C4-2B (cell line): ENCODE results near the gene UBR4.

Source experiments
- H3K27ac ChIP-seq: fragments of 450-650 bp; 2 replicates; pipeline ENCODE4 v1.5.1; 2017
- CTCF ChIP-seq: fragments of 450-650 bp; conservative IDR thresholded peaks from 2 replicates; pipeline ENCODE4 v1.5.1; 2017; ENCODE audit warnings: mild to moderate bottlenecking
- ZFX ChIP-seq: fragments of 450-650 bp; IDR thresholded peaks from 2 replicates; pipeline ENCODE4 v1.6.1; 2017

The UBR4 gene

GRCh38 chr1:19204446-19205266 is 5.4 kb downstream of the UBR4 start:
- H3K27ac ChIP-seq = no peak overlapping the region
- no peak for TF ChIP-seq ZFX
- no peak for TF ChIP-seq CTCF

- no peak for TF ChIP-seq ZFX
- no peak for TF ChIP-seq CTCF
- peak overlapping the region; percentile 30 for H3K27ac ChIP-seq
Observed at GRCh38 chr1:19203440-19203839, 6.6 kb downstream of the UBR4 start.

- no peak for TF ChIP-seq CTCF
- no peak for TF ChIP-seq ZFX
- H3K27ac ChIP-seq = no peak overlapping the region; the same call in 1 of the 2 replicates
Observed at GRCh38 chr1:19202396-19202795, 7.7 kb downstream of the UBR4 start.

- TF ChIP-seq ZFX = no peak
- TF ChIP-seq CTCF = no peak
- H3K27ac ChIP-seq = no peak overlapping the region
Observed at GRCh38 chr1:19199969-19200604, 10.0 kb downstream of the UBR4 start.

GRCh38 chr1:19199329-19199968 is 10.6 kb downstream of the UBR4 start:
- H3K27ac ChIP-seq = no peak overlapping the region
- no peak for TF ChIP-seq ZFX
- no peak for TF ChIP-seq CTCF

- no peak overlapping the region for H3K27ac ChIP-seq
- no peak for TF ChIP-seq ZFX
- TF ChIP-seq CTCF = no peak
Observed at GRCh38 chr1:19198820-19199219, 11.2 kb downstream of the UBR4 start.

- TF ChIP-seq ZFX (no peak), CTCF (no peak)
- H3K27ac ChIP-seq = no peak overlapping the region
Observed at GRCh38 chr1:19197845-19198244, 12.2 kb downstream of the UBR4 start.
